ENCODE measurements around the gene SLC6A19. TPM values are rescaled to one million over a fixed set of nuclear protein-coding genes. Genes with fewer than 3 reads are reported as not detected.

The SLC6A19 gene
- total and polyA plus RNA-seq, 2 of the 4 experiments (the other 2 are of a cell fraction), result not detected

DNA sequence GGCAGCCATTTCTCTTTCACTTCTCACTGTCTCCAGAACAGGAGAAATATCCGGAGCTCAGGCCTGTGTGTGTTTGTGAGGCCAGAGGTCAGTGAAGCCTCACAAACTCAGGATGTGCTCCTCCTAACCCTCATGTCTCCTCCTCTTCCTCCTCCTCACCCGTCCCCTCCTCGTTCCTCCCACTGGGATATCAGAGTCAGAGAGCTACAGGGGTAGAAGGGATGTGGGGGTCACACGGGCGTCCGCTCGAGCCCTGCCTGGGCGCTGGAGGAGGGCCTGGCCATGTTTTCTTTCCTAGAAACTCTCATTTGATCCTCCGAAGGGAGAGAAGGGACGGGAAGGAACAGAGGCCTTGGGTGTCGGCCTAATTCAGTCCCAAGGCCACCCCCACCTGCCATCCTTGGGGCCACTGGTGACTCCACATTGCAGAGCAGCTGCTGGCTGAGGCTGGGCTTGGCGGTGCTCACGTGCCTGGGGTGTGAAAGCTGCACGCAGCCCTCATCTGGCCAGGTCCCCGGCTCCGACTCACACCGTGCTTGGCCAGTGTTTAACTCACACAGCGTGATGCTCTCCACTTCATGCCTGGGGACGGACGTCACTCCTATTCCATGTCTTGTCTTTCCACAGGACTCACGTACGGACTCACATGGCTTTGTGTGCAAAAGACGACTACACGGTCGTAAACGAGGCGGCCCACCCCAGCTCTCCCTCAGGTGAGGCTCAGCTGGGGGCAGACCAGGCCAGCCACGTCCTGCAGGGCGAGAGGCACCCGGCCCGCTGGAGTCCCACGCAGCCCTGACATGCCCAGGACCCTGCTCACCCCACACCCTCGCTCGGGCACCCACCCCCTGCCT, 22.6 kb upstream of the SLC6A19 start:
- H4K5ac ChIP-seq (ENCODE audit: low read depth, low read length), result no peak overlapping the region
- WGBS, 2 experiments (ENCODE audit: extremely low coverage in 2 of 2, insufficient read length in 1 of 2), result 71% methylated on average over 12 of the region's 34 CpGs; no CpG with 5 or more reads in 1 of the 2 experiments
- H2AK9ac ChIP-seq (replicated peaks; ENCODE audit: low read depth, low read length, poor library complexity), result no peak overlapping the region
- no peaks in the 10 kb centered on the region for H3K9me1 ChIP-seq (ENCODE audit: insufficient read depth, low read length)
- no peak overlapping the region for H2AK5ac ChIP-seq (ENCODE audit: low read depth, low read length)
- peaks cover 2% of the 10 kb centered on the region; the same call in 1 of the 2 replicates for H3K9me3 ChIP-seq (ENCODE audit: control insufficient read depth, insufficient read depth, low read length)
- H3K4me2 ChIP-seq (ENCODE audit: low read depth, low read length), result no peak overlapping the region
- no peak overlapping the region for H3K9ac ChIP-seq (ENCODE audit: low read depth, low read length)
- no peaks in the 10 kb centered on the region for H3K36me3 ChIP-seq (ENCODE audit: control insufficient read depth, insufficient read depth, low read length)
- H4K91ac ChIP-seq (ENCODE audit: insufficient read depth, low read depth, low read length), result no peak overlapping the region
- no peak overlapping the region for H2AFZ ChIP-seq (replicated peaks; ENCODE audit: low read length, poor library complexity)
- H3K4me3 ChIP-seq (ENCODE audit: insufficient read depth, low read depth, low read length), result no peak overlapping the region
- intact Hi-C loops (cut with micrococcal nuclease) (no loop called here), dilution Hi-C loops (cut with HindIII; ENCODE audit: low sequenced_read_pairs, unreplicated experiment) (no loop called here), in situ Hi-C loops (cut with MboI; ENCODE audit: low sequenced_read_pairs) (loop anchor here (10.0 kb wide), 1 partner anchor 244 kb away; no protein-coding TSS in a partner anchor)
- no peaks in the 10 kb centered on the region for H4K20me1 ChIP-seq (ENCODE audit: insufficient read depth, low read length)
- BruUV-seq (replicated peaks), result no TSS peak
- H3K18ac ChIP-seq (ENCODE audit: low read depth, low read length), result no peak overlapping the region
- ChIA-PET POLR2A (ENCODE audit: unreplicated experiment) (no interaction called here), CTCF (no interaction called here)
- no peak overlapping the region for H3K23ac ChIP-seq (ENCODE audit: low read depth, low read length)
- H3K56ac ChIP-seq (ENCODE audit: extremely low read depth, insufficient read depth, low read length), result no peak overlapping the region
- ATAC-seq (ENCODE audit: low read depth), result no peak
- H2BK20ac ChIP-seq (ENCODE audit: low read depth, low read length), result no peak overlapping the region
- H3K27me3 ChIP-seq (ENCODE audit: control insufficient read depth, insufficient read depth, low read length), result peaks cover 15% of the 10 kb centered on the region; the same call in 1 of the 2 replicates
- H3K79me1 ChIP-seq (ENCODE audit: low read depth in 1 of 2, low read length in 2 of 2), result no peaks in the 10 kb centered on the region
- no peak overlapping the region for H4K8ac ChIP-seq (ENCODE audit: low read depth in 2 of 2, low read length in 2 of 2)
- no peak overlapping the region for H3K4ac ChIP-seq (ENCODE audit: low read depth, low read length)
- no peak overlapping the region for H2BK120ac ChIP-seq (ENCODE audit: low read depth, low read length)
- DNase-seq, result no peak
- no peak overlapping the region for H3K27ac ChIP-seq (ENCODE audit: insufficient read depth, low read length)
- H3K14ac ChIP-seq (replicated peaks; ENCODE audit: low read depth, low read length), result no peak overlapping the region
- no peak overlapping the region for H2BK15ac ChIP-seq (ENCODE audit: low read depth, low read length)
- no peak overlapping the region for H2BK5ac ChIP-seq (ENCODE audit: low read depth, low read length, poor library complexity, severe bottlenecking)
- TF ChIP-seq RFX5 (IDR thresholded peaks at IDR 0.05; ENCODE audit: low read depth, low read length), result no peak
- 0 out of 2 replicates have a peak, but pooled peaks have one; percentile 50 for TF ChIP-seq BHLHE40 (IDR thresholded peaks at IDR 0.05; ENCODE audit: low read depth, low read length)
- TF ChIP-seq FOS (IDR thresholded peaks at IDR 0.05; ENCODE audit: low read depth, low read length), result no peak
- TF ChIP-seq, protein P1, sequence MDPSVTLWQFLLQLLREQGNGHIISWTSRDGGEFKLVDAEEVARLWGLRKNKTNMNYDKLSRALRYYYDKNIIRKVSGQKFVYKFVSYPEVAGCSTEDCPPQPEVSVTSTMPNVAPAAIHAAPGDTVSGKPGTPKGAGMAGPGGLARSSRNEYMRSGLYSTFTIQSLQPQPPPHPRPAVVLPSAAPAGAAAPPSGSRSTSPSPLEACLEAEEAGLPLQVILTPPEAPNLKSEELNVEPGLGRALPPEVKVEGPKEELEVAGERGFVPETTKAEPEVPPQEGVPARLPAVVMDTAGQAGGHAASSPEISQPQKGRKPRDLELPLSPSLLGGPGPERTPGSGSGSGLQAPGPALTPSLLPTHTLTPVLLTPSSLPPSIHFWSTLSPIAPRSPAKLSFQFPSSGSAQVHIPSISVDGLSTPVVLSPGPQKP (IDR thresholded peaks at IDR 0.05; ENCODE audit: borderline replicate concordance, low read depth, low read length), result no peak
- H3K4me1 ChIP-seq (ENCODE audit: control insufficient read depth, insufficient read depth, low read length), result no peaks in the 10 kb centered on the region

Measured in IMR-90 (cell line).